ENCODE results near the gene CPSF2. TPM values are rescaled to one million over a fixed set of nuclear protein-coding genes. Genes with fewer than 3 reads are reported as not detected.

CPSF2 gene
- total and polyA plus RNA-seq, 2 of the 13 experiments (the other 11 are each of a cell fraction or from before 2014, with no cell fraction given) = 14.3 to 67.9 TPM

DNA sequence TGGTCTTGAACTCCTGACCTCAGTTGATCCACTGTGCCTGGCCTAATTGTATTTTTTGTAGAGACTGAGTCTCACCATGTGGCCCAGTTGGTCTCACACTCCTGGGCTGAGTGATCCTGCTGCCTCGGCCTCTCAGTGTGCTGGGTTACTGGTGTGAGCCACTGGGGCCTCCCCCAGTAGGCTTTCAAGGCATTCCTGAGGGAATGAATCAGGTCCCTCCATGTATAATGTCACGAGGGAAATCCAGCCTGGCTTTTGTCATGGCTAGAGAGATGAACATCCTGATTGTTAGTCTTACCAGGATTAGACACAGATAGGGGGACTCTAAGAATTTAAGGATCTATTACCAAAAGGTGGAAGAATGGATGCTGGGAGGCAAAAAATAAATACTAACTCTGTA lies 51.9 kb downstream of the CPSF2 start:
- intact Hi-C loops (cut with micrococcal nuclease; ENCODE audit: unreplicated experiment) = no loop called here
- Histone ChIP-seq H3K9ac (ENCODE audit: insufficient read depth, low read depth, low read length) (no peak overlapping the region), H3K27ac (ENCODE audit: extremely low read length, insufficient read depth, low read length) (no peak overlapping the region), H3K36me3 (replicated peaks in 1 of 2; ENCODE audit: control insufficient read depth in 1 of 2, insufficient read depth in 2 of 2, low read length in 2 of 2) (no peaks in the 10 kb centered on the region), H3K4me3 (replicated peaks in 1 of 3; ENCODE audit: insufficient read depth in 1 of 3, low read depth in 2 of 3, low read length in 3 of 3) (no peak overlapping the region), H3K9me3 (ENCODE audit: low read length) (no peaks in the 10 kb centered on the region), H3K79me2 (ENCODE audit: insufficient read depth, low read length) (no peaks in the 10 kb centered on the region), H3K27me3 (ENCODE audit: control insufficient read depth in 1 of 2, insufficient read depth in 2 of 2, low read length in 2 of 2) (no peaks in the 10 kb centered on the region), H3K4me1 (ENCODE audit: insufficient read depth, low read length) (no peaks in the 10 kb centered on the region), H2AFZ (ENCODE audit: low read length) (no peak overlapping the region), H4K20me1 (ENCODE audit: insufficient read depth, low read length) (no peaks in the 10 kb centered on the region), H3K4me2 (ENCODE audit: low read depth, low read length) (no peak overlapping the region)
- no peak for DNase-seq (ENCODE audit: low spot score)
- in situ Hi-C loops (cut with HindIII; ENCODE audit: extremely low pct_ligation_motif_present, low pct_unique_long_range_greater_than_20kb) = no loop called here
- no peak for ATAC-seq
- CTCF ChIA-PET (ENCODE audit: low intra/inter-chr PET ratio, low total read pairs) = no interaction called here
- BruUV-seq (replicated peaks) = no TSS peak
- TF ChIP-seq FOXA1 (IDR thresholded peaks at IDR 0.05) (no peak), FOXA1 (CRISPR knock-in tag; IDR thresholded peaks at IDR 0.05) (no peak), SPEN (CRISPR knock-in tag; IDR thresholded peaks at IDR 0.05; ENCODE audit: low read depth) (no peak), ZFYVE20 (CRISPR knock-in tag; IDR thresholded peaks at IDR 0.05; ENCODE audit: borderline replicate concordance, low read depth) (no peak), ZNF724P (CRISPR knock-in tag; IDR thresholded peaks at IDR 0.05; ENCODE audit: borderline replicate concordance) (no peak), HCFC1 (IDR thresholded peaks at IDR 0.05; ENCODE audit: low read depth, low read length) (no peak), ZNF761 (CRISPR knock-in tag; conservative IDR thresholded peaks at IDR 0.05) (no peak), ZMYM3 (CRISPR knock-in tag; IDR thresholded peaks at IDR 0.05) (no peak), HDAC2 (CRISPR knock-in tag; IDR thresholded peaks at IDR 0.05) (no peak), FLYWCH1 (CRISPR knock-in tag; IDR thresholded peaks at IDR 0.05) (no peak), ISL2 (CRISPR knock-in tag; IDR thresholded peaks at IDR 0.05) (no peak), CBX5 (CRISPR knock-in tag; IDR thresholded peaks at IDR 0.05; ENCODE audit: borderline replicate concordance) (no peak)
- TF ChIP-seq, protein P1, sequence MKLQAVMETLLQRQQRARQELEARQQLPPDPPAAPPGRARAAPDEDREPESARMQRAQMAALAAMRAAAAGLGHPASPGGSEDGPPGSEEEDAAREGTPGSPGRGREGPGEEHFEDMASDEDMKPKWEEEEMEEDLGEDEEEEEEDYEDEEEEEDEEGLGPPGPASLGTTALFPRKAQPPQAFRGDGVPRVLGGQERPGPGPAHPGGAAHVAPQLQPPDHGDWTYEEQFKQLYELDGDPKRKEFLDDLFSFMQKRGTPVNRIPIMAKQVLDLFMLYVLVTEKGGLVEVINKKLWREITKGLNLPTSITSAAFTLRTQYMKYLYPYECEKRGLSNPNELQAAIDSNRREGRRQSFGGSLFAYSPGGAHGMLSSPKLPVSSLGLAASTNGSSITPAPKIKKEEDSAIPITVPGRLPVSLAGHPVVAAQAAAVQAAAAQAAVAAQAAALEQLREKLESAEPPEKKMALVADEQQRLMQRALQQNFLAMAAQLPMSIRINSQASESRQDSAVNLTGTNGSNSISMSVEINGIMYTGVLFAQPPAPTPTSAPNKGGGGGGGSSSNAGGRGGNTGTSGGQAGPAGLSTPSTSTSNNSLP (IDR thresholded peaks at IDR 0.05; ENCODE audit: low read depth, low read length) = no peak
- POLR2A ChIA-PET = no interaction called here
- FAIRE-seq = no peak
- 22% methylated on average over 2 of the region's 2 CpGs for WGBS (ENCODE audit: low lambda C conversion rate)
